Tibial nerve (tissue), 4 donors: ENCODE results near the gene SOST.

Experiments
- EP300 ChIP-seq, 2 donors: sonication (generic); formaldehyde crosslinking; IDR thresholded peaks; one replicate each; pipeline ENCODE4 v1.6.1; 2017; ENCODE audit warnings: antibody characterized with exemption in 2 of 2, mild to moderate bottlenecking in 1 of 2
- POLR2A ChIP-seq, 2 donors: fragments of 450-650 bp; IDR thresholded peaks; one replicate each; pipeline ENCODE4 v1.6.1; 2017; ENCODE audit warnings: antibody characterized with exemption in 2 of 2, mild to moderate bottlenecking in 2 of 2, moderate library complexity in 2 of 2
- TF ChIP-seq, protein P1 (sequence below), 5 experiments: fragments of 200-600 bp in 3 of 5; fragments of 450-650 bp in 2 of 5; sonication (generic) in 3 of 5; IDR thresholded peaks; one replicate each; pipeline ENCODE4 v1.5.1; 2016 to 2019; ENCODE audit warnings: antibody characterized with exemption in 5 of 5, mild to moderate bottlenecking in 3 of 5, moderate library complexity in 2 of 5

DNA sequence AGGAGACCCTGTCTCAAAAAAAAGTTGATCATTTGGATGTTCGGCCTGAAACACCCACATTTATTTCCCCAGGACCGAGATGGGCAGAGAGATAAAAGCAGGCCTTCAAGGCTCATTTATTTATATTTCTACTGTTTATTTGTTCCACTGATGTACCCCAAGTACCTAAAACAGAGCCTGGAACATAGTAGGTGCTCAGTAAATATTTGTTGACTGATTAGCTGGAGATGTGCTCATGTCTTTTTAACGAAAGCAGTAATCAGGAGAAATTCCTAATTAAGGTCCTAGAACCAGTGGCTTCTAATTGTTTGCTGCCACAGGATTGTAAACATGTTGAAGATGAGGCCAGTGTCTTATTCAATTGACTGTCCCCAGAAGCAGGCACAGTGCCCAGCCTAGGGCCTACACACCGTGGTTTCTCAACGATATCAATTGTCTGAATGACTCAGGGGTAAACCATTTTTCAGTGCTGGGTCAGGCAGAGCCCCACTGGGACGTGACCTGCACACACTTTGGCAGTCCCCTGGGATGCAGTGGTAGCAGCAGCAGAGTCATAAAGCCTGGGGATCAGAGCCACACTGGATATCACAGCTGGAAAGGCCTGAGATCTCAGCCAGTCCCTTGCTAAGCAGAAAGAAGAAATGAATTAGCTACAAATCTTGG, 34.8 kb downstream of the SOST start:
- TF ChIP-seq, protein P1, sequence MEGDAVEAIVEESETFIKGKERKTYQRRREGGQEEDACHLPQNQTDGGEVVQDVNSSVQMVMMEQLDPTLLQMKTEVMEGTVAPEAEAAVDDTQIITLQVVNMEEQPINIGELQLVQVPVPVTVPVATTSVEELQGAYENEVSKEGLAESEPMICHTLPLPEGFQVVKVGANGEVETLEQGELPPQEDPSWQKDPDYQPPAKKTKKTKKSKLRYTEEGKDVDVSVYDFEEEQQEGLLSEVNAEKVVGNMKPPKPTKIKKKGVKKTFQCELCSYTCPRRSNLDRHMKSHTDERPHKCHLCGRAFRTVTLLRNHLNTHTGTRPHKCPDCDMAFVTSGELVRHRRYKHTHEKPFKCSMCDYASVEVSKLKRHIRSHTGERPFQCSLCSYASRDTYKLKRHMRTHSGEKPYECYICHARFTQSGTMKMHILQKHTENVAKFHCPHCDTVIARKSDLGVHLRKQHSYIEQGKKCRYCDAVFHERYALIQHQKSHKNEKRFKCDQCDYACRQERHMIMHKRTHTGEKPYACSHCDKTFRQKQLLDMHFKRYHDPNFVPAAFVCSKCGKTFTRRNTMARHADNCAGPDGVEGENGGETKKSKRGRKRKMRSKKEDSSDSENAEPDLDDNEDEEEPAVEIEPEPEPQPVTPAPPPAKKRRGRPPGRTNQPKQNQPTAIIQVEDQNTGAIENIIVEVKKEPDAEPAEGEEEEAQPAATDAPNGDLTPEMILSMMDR (IDR thresholded peaks at IDR 0.05), result no peak
- no peak for TF ChIP-seq EP300 (IDR thresholded peaks at IDR 0.05)
- TF ChIP-seq POLR2A (IDR thresholded peaks at IDR 0.05), result no peak
